Caco-2 (cell line): ENCODE results near the gene ITIH3. TPM values are rescaled to one million over a fixed set of nuclear protein-coding genes. Genes with fewer than 3 reads are reported as not detected.

Source experiments
- BruUV-seq: library from RNA; stranded (reverse); fragments of 400-500 nt; replicated peaks from 2 replicates; lab custom pipeline; 2021; lab: Mats Ljungman, UMichigan
- CTCF ChIA-PET: fragments of 300-600 bp; sonication (Branson Sonifier 250); formaldehyde crosslinking; loops from one replicate; lab custom pipeline; 2022; ENCODE audit warnings: antibody characterized with exemption; lab: Charles Lee
- POLR2A ChIA-PET: fragments of 300-600 bp; sonication (Branson Sonifier 250); formaldehyde crosslinking; loops from one replicate; lab custom pipeline; 2022; ENCODE audit warnings: antibody characterized with exemption; lab: Charles Lee
- DNase-seq, 2 experiments: peaks; one replicate each; pipeline versions ENCODE4 v3.0.0 to v3.0.0-alpha.2; 2020 to 2022
- H3K27me3 ChIP-seq: replicated peaks from 2 replicates; pipeline ENCODE4 v1.6.0; 2011; ENCODE audit warnings: low read length; ENCODE audit not compliant: control insufficient read depth, insufficient read depth
- H3K36me3 ChIP-seq: 2 replicates; pipeline ENCODE4 v1.5.1; 2011; ENCODE audit warnings: low read length; ENCODE audit not compliant: control insufficient read depth, insufficient read depth
- H3K4me1 ChIP-seq: fragments of 250-450 bp; sonication (Bioruptor Pico); 2 replicates; pipeline ENCODE4 v1.5.1; 2020; ENCODE audit warnings: mild to moderate bottlenecking
- H3K4me3 ChIP-seq: 2 replicates; pipeline ENCODE4 v1.5.1; 2011; ENCODE audit warnings: low read depth, mild to moderate bottlenecking, control low read depth, low read length
- H3K9me3 ChIP-seq: fragments of 250-450 bp; sonication (Bioruptor Pico); 2 replicates; pipeline ENCODE4 v1.5.1; 2020; ENCODE audit warnings: mild to moderate bottlenecking, moderate library complexity
- H3K27ac Mint-ChIP-seq: one replicate; pipeline ENCODE4 v1.8.0; 2022; ENCODE audit warnings: mixed read lengths; ENCODE audit not compliant: unreplicated experiment
- H3K27me3 Mint-ChIP-seq: one replicate; pipeline ENCODE4 v1.8.0; 2022; ENCODE audit warnings: mixed read lengths; ENCODE audit not compliant: insufficient read depth, unreplicated experiment
- H3K36me3 Mint-ChIP-seq: one replicate; pipeline ENCODE4 v1.8.0; 2022; ENCODE audit warnings: mild to moderate bottlenecking, mixed read lengths; ENCODE audit not compliant: insufficient read depth, unreplicated experiment
- H3K4me1 Mint-ChIP-seq: one replicate; pipeline ENCODE4 v1.8.0; 2022; ENCODE audit warnings: low read depth, mixed read lengths; ENCODE audit not compliant: unreplicated experiment
- H3K4me3 Mint-ChIP-seq: one replicate; pipeline ENCODE4 v1.8.0; 2022; ENCODE audit warnings: mild to moderate bottlenecking, moderate library complexity, mixed read lengths; ENCODE audit not compliant: unreplicated experiment
- H3K9me3 Mint-ChIP-seq: one replicate; pipeline ENCODE4 v1.8.0; 2022; ENCODE audit warnings: mixed read lengths; ENCODE audit not compliant: unreplicated experiment
- CTCF ChIP-seq, 2 experiments: fragments of 200-600 bp in 1 of 2; IDR thresholded peaks; 1 replicate in 1 of 2; 2 replicates in 1 of 2; pipeline versions ENCODE4 v1.5.1 to v1.8.0; 2011 to 2022; ENCODE audit warnings: antibody characterized with exemption in 1 of 2, control low read depth in 1 of 2, inconsistent platforms in 1 of 2, low read depth in 1 of 2, low read length in 1 of 2, mild to moderate bottlenecking in 1 of 2, moderate library complexity in 1 of 2; ENCODE audit not compliant: insufficient read depth in 1 of 2, severe bottlenecking in 1 of 2, unreplicated experiment in 1 of 2
- intact Hi-C: fragments of 100-400 bp; cut with micrococcal nuclease; formaldehyde crosslinking; loops from one replicate; pipeline ENCODE4 v1.10.0; 2022; ENCODE audit not compliant: unreplicated experiment
- total RNA-seq: library from RNA; stranded (reverse); gene quantifications from 2 replicates; pipeline ENCODE4 v1.2.3, GENCODE V29; 2022

Gene ITIH3
- total RNA-seq, 1 experiment from 2014 or later: 0.27 TPM

GRCh38 chr3:52816199-52816598, 21.6 kb downstream of the ITIH3 start:
- DNase-seq: no peak
- intact Hi-C loops: no loop called here
- H3K36me3 Mint-ChIP-seq: no peaks in the 10 kb centered on the region
- Histone ChIP-seq H3K4me3 (no peak overlapping the region), H3K36me3 (no peaks in the 10 kb centered on the region), H3K4me1 (no peaks in the 10 kb centered on the region), H3K27me3 (no peaks in the 10 kb centered on the region), H3K9me3 (no peaks in the 10 kb centered on the region)
- H3K4me3 Mint-ChIP-seq: no peak overlapping the region
- ChIA-PET POLR2A (no interaction called here), CTCF (interaction anchor here (1.2 kb wide), 1 partner anchor 18 kb away, joined by 5 read pairs; no protein-coding TSS in a partner anchor)
- BruUV-seq: no TSS peak
- H3K9me3 Mint-ChIP-seq: no peaks in the 10 kb centered on the region
- peaks cover 4% of the 10 kb centered on the region for H3K4me1 Mint-ChIP-seq
- TF ChIP-seq CTCF (IDR thresholded peaks at IDR 0.05; ENCODE audit: insufficient read depth in 1 of 2, low read depth in 1 of 2, low read length in 1 of 2, severe bottlenecking in 1 of 2, unreplicated experiment in 1 of 2): no peak
- H3K27ac Mint-ChIP-seq: no peak overlapping the region
- no peaks in the 10 kb centered on the region for H3K27me3 Mint-ChIP-seq

- Histone ChIP-seq H3K9me3 (no peaks in the 10 kb centered on the region), H3K4me1 (no peaks in the 10 kb centered on the region), H3K4me3 (no peak overlapping the region), H3K27me3 (no peaks in the 10 kb centered on the region), H3K36me3 (no peaks in the 10 kb centered on the region)
- ChIA-PET POLR2A (no interaction called here), CTCF (interaction anchor here (1.2 kb wide), 1 partner anchor 18 kb away, joined by 5 read pairs; no protein-coding TSS in a partner anchor)
- BruUV-seq: no TSS peak
- Mint-ChIP-seq H3K4me3 (no peak overlapping the region), H3K27me3 (no peaks in the 10 kb centered on the region), H3K9me3 (no peaks in the 10 kb centered on the region), H3K4me1 (peaks cover 6% of the 10 kb centered on the region), H3K36me3 (no peaks in the 10 kb centered on the region), H3K27ac (no peak overlapping the region)
- no peak for DNase-seq
- no peak for TF ChIP-seq CTCF (IDR thresholded peaks at IDR 0.05; ENCODE audit: insufficient read depth in 1 of 2, low read depth in 1 of 2, low read length in 1 of 2, severe bottlenecking in 1 of 2, unreplicated experiment in 1 of 2)
- intact Hi-C loops: no loop called here
Observed at GRCh38 chr3:52816654-52817053, 22.1 kb downstream of the ITIH3 start.

GRCh38 chr3:52817221-52817620, 22.6 kb downstream of the ITIH3 start:
- no peaks in the 10 kb centered on the region for H3K27me3 ChIP-seq
- H3K36me3 ChIP-seq: no peaks in the 10 kb centered on the region
- ChIA-PET CTCF (no interaction called here), POLR2A (no interaction called here)
- no peaks in the 10 kb centered on the region for H3K4me1 ChIP-seq
- Mint-ChIP-seq H3K4me1 (peaks cover 6% of the 10 kb centered on the region), H3K36me3 (no peaks in the 10 kb centered on the region), H3K9me3 (no peaks in the 10 kb centered on the region), H3K4me3 (no peak overlapping the region), H3K27me3 (no peaks in the 10 kb centered on the region), H3K27ac (no peak overlapping the region)
- no peak for TF ChIP-seq CTCF (IDR thresholded peaks at IDR 0.05; ENCODE audit: insufficient read depth in 1 of 2, low read depth in 1 of 2, low read length in 1 of 2, severe bottlenecking in 1 of 2, unreplicated experiment in 1 of 2)
- BruUV-seq: no TSS peak
- H3K9me3 ChIP-seq: no peaks in the 10 kb centered on the region
- DNase-seq: no peak
- H3K4me3 ChIP-seq: no peak overlapping the region
- intact Hi-C loops: no loop called here
